Measurements from ENCODE around the gene CDC6. TPM values are rescaled to one million over a fixed set of nuclear protein-coding genes. Genes with fewer than 3 reads are reported as not detected.

Gene CDC6
- total and polyA plus RNA-seq, 7 donors: 0.27 to 2.5 (median 0.86) TPM

DNA sequence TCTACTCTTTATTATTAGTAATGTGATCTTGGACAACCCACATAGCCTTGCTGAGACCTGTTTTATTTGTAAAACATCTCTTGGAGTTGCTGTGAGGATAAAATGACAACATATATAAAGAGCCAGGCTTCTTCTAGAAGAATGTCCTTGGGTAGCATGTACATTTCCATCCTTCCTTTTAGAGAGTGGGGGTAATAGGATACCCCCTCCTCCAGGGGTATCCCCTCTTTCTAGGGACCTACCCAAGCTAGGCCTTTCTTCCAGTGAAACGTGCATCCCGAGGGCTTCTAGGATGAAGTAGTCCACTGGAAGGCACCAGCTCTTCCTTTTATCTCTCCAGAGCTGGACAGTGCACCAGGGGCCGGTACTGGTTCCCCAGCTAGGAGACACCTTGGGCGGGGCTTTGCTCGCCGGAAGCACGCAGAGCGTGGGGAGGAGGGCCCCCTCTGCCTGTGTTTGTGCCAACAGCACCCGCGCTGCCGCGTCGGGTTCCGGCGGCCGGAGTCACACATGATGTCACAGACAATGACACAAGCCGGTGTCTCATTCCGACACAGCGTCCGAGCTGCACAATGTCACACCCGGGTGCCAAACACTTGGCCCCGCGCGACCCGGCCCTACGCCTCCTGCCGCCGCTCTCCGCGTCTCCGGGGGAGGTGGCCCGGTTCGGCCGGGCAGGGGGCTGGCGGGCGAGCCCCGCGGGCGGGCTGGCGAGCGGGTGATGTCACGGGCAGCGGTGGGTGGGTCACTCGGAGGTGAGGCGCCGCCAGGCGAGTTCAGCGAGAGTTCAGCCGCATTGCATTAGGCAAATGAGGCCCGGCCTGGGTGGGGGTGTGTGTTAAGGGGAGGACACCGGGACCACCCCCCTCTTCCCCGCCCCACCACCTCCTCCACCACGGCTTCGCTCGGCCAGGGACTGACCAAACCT is 53.5 kb downstream of the CDC6 start:
- WGBS, 3 donors: 0 to 2% (median 1%) methylated on average over 34 to 55 of the region's 55 CpGs
- H3K27me3 ChIP-seq (ENCODE audit: insufficient read depth in 3 of 3, low read length in 2 of 3): no peaks in the 10 kb centered on the region
- peak overlapping the region; percentile 93 for H3K27ac ChIP-seq
- peak; percentile 82 to 86 (median 84) for ATAC-seq
- peak; percentile 95 to 98 for DNase-seq
- H3K4me1 ChIP-seq: peaks cover 79% of the 10 kb centered on the region
- H3K9me3 ChIP-seq: no peaks in the 10 kb centered on the region
- intact Hi-C loops (cut with DNase I): no loop called here
- peaks cover 0 to 10% of the 10 kb centered on the region in 2 donors for H3K36me3 ChIP-seq (ENCODE audit: insufficient read depth in 1 of 2, low read depth in 1 of 2)
- TF ChIP-seq, protein P1, sequence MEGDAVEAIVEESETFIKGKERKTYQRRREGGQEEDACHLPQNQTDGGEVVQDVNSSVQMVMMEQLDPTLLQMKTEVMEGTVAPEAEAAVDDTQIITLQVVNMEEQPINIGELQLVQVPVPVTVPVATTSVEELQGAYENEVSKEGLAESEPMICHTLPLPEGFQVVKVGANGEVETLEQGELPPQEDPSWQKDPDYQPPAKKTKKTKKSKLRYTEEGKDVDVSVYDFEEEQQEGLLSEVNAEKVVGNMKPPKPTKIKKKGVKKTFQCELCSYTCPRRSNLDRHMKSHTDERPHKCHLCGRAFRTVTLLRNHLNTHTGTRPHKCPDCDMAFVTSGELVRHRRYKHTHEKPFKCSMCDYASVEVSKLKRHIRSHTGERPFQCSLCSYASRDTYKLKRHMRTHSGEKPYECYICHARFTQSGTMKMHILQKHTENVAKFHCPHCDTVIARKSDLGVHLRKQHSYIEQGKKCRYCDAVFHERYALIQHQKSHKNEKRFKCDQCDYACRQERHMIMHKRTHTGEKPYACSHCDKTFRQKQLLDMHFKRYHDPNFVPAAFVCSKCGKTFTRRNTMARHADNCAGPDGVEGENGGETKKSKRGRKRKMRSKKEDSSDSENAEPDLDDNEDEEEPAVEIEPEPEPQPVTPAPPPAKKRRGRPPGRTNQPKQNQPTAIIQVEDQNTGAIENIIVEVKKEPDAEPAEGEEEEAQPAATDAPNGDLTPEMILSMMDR (IDR thresholded peaks at IDR 0.05): peak; percentile 3
- H3K4me3 ChIP-seq: peak overlapping the region; percentile 81

DNA sequence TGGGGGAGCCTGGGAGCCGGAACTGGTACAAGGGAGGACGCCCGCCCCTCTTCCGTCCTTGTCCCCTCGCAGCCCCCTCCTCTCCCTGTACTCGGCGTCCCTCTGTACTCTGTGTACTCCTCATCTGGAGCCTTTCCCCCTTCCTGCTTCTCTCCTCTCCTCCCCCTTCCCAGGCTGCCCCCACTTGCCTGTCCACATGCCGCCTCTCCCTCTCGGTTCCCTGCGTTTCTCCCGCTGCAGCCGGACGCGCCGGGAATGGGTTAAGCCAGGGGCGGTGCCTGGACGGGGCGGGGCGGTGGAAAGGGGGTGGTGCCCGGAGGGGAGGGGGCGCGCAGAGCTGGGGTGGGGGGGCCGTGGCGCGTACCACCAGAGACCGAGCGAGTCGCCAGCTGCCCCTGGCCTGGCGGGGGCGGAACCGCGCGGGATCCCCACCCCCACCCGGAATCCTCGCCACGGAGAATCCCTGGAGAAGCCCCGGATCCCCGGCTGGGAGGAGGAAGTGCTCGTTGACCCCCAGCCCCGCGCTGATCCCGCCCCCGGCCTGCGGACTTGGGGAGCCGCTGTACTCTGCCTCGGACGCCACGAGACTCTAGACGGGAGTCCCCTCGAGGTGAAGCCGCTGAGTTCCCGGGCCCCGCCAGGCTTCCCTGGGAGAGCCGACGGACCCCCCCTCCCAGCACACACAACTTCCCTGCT is 54.3 kb downstream of the CDC6 start:
- no peaks in the 10 kb centered on the region for H3K9me3 ChIP-seq
- no peaks in the 10 kb centered on the region for H3K27me3 ChIP-seq (ENCODE audit: insufficient read depth in 3 of 3, low read length in 2 of 3)
- intact Hi-C loops (cut with DNase I): no loop called here
- TF ChIP-seq, protein P1 (IDR thresholded peaks at IDR 0.05): no peak
- peak; percentile 87 to 90 for DNase-seq
- H3K4me1 ChIP-seq: peaks cover 79% of the 10 kb centered on the region
- WGBS, 3 donors: 3 to 19% (median 5%) methylated on average over 20 to 55 of the region's 55 CpGs
- peaks cover 0 to 10% of the 10 kb centered on the region in 2 donors for H3K36me3 ChIP-seq (ENCODE audit: insufficient read depth in 1 of 2, low read depth in 1 of 2)
- ATAC-seq: peak; percentile 44 to 63 (median 60)
- H3K4me3 ChIP-seq: peak overlapping the region; percentile 81
- H3K27ac ChIP-seq: peak overlapping the region; percentile 93

GRCh38 chr17:40342504-40343218 is 55.0 kb downstream of the CDC6 start:
- ATAC-seq (no peak), DNase-seq (no peak)
- Histone ChIP-seq H3K27me3 (ENCODE audit: insufficient read depth in 3 of 3, low read length in 2 of 3) (no peaks in the 10 kb centered on the region), H3K9me3 (no peaks in the 10 kb centered on the region), H3K27ac (peak overlapping the region; percentile 93), H3K4me1 (peaks cover 80% of the 10 kb centered on the region), H3K36me3 (ENCODE audit: insufficient read depth in 1 of 2, low read depth in 1 of 2) (peaks cover 0 to 10% of the 10 kb centered on the region in 2 donors), H3K4me3 (peak overlapping the region; percentile 81)
- intact Hi-C loops (cut with DNase I): no loop called here
- TF ChIP-seq, protein P1 (IDR thresholded peaks at IDR 0.05): no peak
- 34 to 46% (median 42%) methylated on average over 26 to 38 of the region's 38 CpGs for WGBS, 3 donors

- 41 to 46% (median 46%) methylated on average over 15 of the region's 15 CpGs for WGBS, 3 donors
- Histone ChIP-seq H3K9me3 (no peaks in the 10 kb centered on the region), H3K4me3 (peak overlapping the region; percentile 81), H3K4me1 (peaks cover 80% of the 10 kb centered on the region), H3K27me3 (ENCODE audit: insufficient read depth in 3 of 3, low read length in 2 of 3) (no peaks in the 10 kb centered on the region), H3K36me3 (ENCODE audit: insufficient read depth in 1 of 2, low read depth in 1 of 2) (peaks cover 0 to 15% of the 10 kb centered on the region in 2 donors), H3K27ac (peak overlapping the region; percentile 93)
- intact Hi-C loops (cut with DNase I): no loop called here
- TF ChIP-seq, protein P1 (IDR thresholded peaks at IDR 0.05): no peak
- ATAC-seq: no peak
- DNase-seq: no peak
These were observed 55.8 kb downstream of the CDC6 start for GRCh38 chr17:40343219-40344119.
